Measurements from ENCODE around the gene AP3B2.
A peak's percentile ranks its signal among the peaks of the same experiment; 100 is the strongest.

The AP3B2 gene

DNA sequence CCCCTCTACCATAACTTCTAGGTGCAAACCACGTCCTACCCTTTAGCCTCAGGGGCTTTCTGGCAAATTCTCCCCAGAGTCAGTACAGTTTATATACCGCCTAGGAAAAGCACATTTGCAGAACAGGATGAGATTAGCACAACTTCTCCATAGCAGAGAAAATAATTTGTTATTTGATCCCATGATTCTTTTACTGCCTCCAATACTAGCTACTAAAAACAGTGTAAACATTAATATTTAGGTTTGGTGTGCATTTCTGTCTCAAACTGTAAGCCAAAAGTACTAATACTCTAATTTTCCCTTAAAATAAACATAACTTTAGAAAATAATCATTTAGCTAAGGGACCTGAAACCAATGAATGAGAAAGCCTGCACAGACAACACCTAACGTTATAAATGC lies 67.0 kb downstream of the AP3B2 start:
- TF ChIP-seq, protein P1, sequence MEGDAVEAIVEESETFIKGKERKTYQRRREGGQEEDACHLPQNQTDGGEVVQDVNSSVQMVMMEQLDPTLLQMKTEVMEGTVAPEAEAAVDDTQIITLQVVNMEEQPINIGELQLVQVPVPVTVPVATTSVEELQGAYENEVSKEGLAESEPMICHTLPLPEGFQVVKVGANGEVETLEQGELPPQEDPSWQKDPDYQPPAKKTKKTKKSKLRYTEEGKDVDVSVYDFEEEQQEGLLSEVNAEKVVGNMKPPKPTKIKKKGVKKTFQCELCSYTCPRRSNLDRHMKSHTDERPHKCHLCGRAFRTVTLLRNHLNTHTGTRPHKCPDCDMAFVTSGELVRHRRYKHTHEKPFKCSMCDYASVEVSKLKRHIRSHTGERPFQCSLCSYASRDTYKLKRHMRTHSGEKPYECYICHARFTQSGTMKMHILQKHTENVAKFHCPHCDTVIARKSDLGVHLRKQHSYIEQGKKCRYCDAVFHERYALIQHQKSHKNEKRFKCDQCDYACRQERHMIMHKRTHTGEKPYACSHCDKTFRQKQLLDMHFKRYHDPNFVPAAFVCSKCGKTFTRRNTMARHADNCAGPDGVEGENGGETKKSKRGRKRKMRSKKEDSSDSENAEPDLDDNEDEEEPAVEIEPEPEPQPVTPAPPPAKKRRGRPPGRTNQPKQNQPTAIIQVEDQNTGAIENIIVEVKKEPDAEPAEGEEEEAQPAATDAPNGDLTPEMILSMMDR (IDR thresholded peaks at IDR 0.05; ENCODE audit: insufficient read depth, low read length, missing control alignments) = no peak
- H3K4me3 ChIP-seq (ENCODE audit: low read depth, low read length) = no peak overlapping the region
- POLR2A ChIA-PET = no interaction called here
- no peak for DNase-seq (ENCODE audit: low read depth, low spot score)
- CTCF ChIA-PET = interaction anchor here (0.8 kb wide), 1 partner anchor 30 kb away, joined by 3 read pairs; no protein-coding TSS in a partner anchor

DNA sequence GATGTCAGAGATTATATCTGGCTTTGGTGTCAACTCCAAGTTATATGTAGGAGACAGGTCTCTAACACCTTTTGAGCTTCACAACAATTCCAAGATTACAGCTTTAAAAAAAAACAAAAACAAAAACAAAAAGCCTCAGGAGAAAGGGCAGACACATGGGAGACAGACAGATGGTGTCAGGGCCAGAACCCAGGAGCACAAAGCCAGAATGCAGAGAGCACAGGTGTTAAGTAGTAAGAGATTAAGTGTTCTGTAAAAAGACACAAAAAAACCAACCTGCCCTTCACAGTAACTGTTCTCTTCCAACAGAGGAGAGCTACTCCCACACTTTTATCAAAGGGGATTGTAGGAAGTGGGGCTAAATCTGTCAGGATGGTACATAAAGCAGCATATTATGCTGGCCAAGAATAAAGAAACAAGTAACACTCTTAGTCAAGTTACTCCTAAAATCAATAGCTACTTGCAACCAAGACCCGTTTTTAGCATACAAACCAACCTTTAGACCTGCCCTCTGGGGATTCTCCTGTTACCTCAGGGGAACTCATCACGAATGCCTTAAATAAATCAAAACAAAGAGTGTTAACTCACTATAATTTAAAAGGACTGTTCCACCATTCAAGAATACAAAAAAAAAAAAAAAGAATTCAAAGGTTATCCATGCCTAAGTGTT lies 68.4 kb downstream of the AP3B2 start:
- no peak for DNase-seq (ENCODE audit: low read depth, low spot score)
- POLR2A ChIA-PET = no interaction called here

DNA sequence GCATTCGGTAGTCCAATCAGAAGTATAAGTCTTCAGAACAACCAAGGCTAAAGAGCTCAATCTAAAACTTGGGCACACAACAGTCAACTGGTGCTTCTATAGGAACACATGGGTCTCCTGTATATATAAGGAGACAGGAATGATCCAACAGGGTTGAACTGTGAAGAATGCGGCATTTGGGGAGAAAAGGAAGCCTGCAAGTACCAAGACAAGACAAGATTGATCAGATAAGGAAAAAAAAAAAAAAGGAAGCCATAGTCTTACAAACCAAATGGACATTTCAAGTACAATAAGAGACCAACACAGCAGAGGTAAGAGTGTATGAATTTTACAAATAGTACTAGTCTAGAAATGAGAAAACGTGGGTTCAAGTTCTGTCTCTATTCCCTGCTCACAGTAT lies 69.0 kb downstream of the AP3B2 start:
- CTCF ChIA-PET = no interaction called here
- no peak overlapping the region for H3K4me3 ChIP-seq (ENCODE audit: low read depth, low read length)
- no peak for DNase-seq (ENCODE audit: low read depth, low spot score)
- TF ChIP-seq, protein P1 (IDR thresholded peaks at IDR 0.05; ENCODE audit: insufficient read depth, low read length, missing control alignments) = no peak
- POLR2A ChIA-PET = no interaction called here

More for the DNA sequence above, 68.4 kb downstream of the AP3B2 start:
- H3K4me3 ChIP-seq (ENCODE audit: low read depth, low read length) = no peak overlapping the region
- TF ChIP-seq, protein P1 (IDR thresholded peaks at IDR 0.05; ENCODE audit: insufficient read depth, low read length, missing control alignments) = no peak
- CTCF ChIA-PET = interaction anchor here (0.9 kb wide), 1 partner anchor 359 kb away, joined by 3 read pairs; no protein-coding TSS in a partner anchor

DNA sequence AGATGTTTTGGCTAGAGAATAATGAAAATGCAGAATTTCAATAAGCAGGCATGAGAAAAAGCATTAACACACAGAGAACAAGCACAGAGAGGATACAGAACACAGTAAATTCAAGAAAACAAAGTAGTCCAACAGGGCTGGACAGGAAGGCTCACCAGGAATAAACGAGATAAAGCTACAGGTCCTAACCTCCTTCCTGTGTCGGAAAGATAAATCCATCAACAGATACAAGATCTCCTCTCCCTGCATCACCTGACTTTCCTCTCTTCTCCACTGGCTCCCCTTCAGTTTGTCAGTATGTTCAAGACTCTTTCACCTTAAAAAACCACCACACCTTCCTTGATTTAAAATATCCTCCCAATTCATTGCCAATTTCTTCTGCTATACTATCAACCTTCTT lies 73.9 kb downstream of the AP3B2 start:
- TF ChIP-seq, protein P1 (IDR thresholded peaks at IDR 0.05; ENCODE audit: insufficient read depth, low read length, missing control alignments) = no peak
- DNase-seq (ENCODE audit: low read depth, low spot score) = no peak
- no peak overlapping the region for H3K4me3 ChIP-seq (ENCODE audit: low read depth, low read length)
- ChIA-PET POLR2A (no interaction called here), CTCF (interaction anchor here (1.5 kb wide), 1 partner anchor 12 kb away, joined by 3 read pairs; no protein-coding TSS in a partner anchor)

DNA sequence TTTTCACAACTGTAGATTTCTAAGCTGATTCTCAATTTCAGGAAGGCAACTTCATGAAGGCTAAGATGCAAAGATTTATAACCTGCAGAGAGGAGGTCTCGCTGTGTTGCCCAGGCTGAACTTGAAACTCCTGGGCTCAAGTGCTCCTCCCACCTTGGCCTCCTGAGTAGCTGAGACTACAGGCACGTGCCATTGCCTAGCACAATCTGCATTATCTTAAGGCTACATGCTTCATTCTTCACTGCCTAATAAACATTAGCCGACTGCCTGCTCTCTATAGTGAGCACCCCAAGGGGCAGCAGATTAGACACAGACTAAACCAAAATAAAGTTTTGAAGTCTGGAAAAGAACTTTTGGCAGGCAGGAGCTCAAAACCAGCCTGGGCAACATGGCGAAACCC lies 79.6 kb downstream of the AP3B2 start:
- H3K4me3 ChIP-seq (ENCODE audit: low read depth, low read length) = no peak overlapping the region
- DNase-seq (ENCODE audit: low read depth, low spot score) = no peak
- ChIA-PET POLR2A (no interaction called here), CTCF (no interaction called here)
- TF ChIP-seq, protein P1 (IDR thresholded peaks at IDR 0.05; ENCODE audit: insufficient read depth, low read length, missing control alignments) = no peak

DNA sequence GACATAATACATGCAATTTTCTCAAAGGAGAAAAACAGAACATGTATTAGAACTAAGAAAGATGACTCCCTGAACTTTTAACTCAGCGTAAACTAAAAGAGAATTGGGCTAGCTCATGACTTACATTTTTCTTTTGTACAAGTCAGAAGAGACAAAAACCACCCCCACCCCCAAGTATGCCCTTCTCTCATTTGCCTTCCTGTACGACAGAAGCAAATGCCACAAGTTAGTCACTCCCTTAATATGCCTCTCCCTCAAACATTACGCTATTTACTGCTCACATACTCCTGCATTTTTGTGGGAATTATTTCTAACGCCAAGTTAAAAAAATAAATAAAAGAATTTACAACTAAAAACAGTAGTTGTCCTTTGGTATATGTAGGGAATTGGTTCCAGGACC lies 84.5 kb downstream of the AP3B2 start:
- ChIA-PET POLR2A (no interaction called here), CTCF (interaction anchor here (1.7 to 2.0 kb wide), 2 partner anchors 11 to 376 kb away, joined by 3 to 5 read pairs; no protein-coding TSS in a partner anchor)
- H3K4me3 ChIP-seq (ENCODE audit: low read depth, low read length) = no peak overlapping the region
- peak; percentile 17 for DNase-seq (ENCODE audit: low read depth, low spot score)
- TF ChIP-seq, protein P1 (IDR thresholded peaks at IDR 0.05; ENCODE audit: insufficient read depth, low read length, missing control alignments) = no peak

Data from AG04449 (cell line).